ENCODE results near the gene FLNB. TPM values are rescaled to one million over a fixed set of nuclear protein-coding genes. Genes with fewer than 3 reads are reported as not detected.

The FLNB gene
- total and polyA plus RNA-seq, 9 of the 15 experiments (the other 6 are each of a cell fraction or from before 2014, with no cell fraction given) = 9.4 to 48.1 (median 25.6) TPM

DNA sequence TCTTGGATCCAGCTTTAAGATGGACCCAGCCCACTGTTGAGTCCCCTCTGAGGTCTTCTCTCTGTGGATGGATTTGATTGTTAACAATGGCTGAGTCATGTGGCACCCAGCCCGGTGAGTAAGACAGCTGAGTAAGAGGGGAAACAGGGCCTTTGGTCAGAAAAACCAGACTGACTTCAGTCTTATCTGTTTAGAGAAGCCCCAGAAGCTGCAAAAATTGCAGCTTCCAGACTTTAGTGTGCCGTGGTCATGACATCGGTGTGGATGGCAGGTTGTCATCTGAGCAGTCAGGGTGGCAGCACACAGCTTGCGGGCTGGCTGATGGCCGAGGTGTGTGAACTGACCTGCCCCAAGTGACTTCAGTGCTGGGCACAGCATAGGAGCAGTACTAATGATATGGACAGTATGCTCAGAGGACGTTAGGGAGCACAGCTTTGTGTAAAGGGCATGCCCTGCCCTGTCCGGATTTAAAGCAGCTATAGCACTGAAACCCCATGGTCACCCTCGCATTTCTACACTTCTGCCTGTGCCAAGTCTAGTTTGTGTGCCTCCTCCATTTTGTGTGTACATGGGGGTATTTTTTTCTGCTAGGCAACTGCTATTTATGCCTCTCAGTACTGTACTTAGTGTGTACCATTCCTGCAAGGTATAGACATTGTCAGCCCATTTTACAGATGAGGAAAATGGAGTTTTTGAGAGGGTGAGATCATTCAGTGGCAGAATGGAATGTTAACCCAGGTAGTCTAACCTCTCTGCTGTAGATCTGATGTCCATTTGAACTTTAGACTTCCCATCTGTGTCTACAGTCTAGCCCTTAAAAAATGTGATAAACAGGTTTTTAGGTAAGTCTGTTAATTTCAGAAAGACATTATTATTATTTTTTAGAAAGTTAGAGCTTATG is 44.4 kb downstream of the FLNB start (continued):
- TF ChIP-seq NR2F6 (CRISPR knock-in tag; IDR thresholded peaks at IDR 0.05) (no peak), PHB (CRISPR knock-in tag; IDR thresholded peaks at IDR 0.05) (no peak), ZBTB8A (IDR thresholded peaks at IDR 0.05; ENCODE audit: partially characterized antibody) (no peak), NEUROD1 (IDR thresholded peaks at IDR 0.05; ENCODE audit: borderline replicate concordance, low read depth, low read length, partially characterized antibody) (no peak), TAF1 (IDR thresholded peaks at IDR 0.05; ENCODE audit: control insufficient read depth, extremely low read depth, insufficient read depth, low read length, severe bottlenecking) (no peak), RAD51 (IDR thresholded peaks at IDR 0.05; ENCODE audit: borderline replicate concordance, low read depth) (peak; percentile 15; the same call in 1 of the 2 replicates), SAP30 (IDR thresholded peaks at IDR 0.05; ENCODE audit: borderline replicate concordance, insufficient read depth, low read depth, low read length, poor library complexity, severe bottlenecking) (no peak), SRSF7 (optimal IDR thresholded peaks at IDR 0.05; ENCODE audit: low read depth, low read length) (no peak), ZNF311 (CRISPR knock-in tag; IDR thresholded peaks at IDR 0.05) (no peak), ZBTB33 (CRISPR knock-in tag; IDR thresholded peaks at IDR 0.05) (no peak), HBP1 (CRISPR knock-in tag; IDR thresholded peaks at IDR 0.05) (no peak), RBM25 (IDR thresholded peaks at IDR 0.05; ENCODE audit: low read depth, low read length, severe bottlenecking) (peak; percentile 83), ZNF561 (CRISPR knock-in tag; conservative IDR thresholded peaks at IDR 0.05) (no peak), FOXK1 (CRISPR knock-in tag; IDR thresholded peaks at IDR 0.05; ENCODE audit: borderline replicate concordance) (no peak), ZKSCAN3 (CRISPR knock-in tag; IDR thresholded peaks at IDR 0.05) (no peak), CBFA2T3 (IDR thresholded peaks at IDR 0.05) (peak; percentile 63), ZNF217 (CRISPR knock-in tag; IDR thresholded peaks at IDR 0.05) (no peak), U2AF1 (optimal IDR thresholded peaks at IDR 0.05; ENCODE audit: low read depth, low read length) (no peak)
- TF ChIP-seq, protein P1, sequence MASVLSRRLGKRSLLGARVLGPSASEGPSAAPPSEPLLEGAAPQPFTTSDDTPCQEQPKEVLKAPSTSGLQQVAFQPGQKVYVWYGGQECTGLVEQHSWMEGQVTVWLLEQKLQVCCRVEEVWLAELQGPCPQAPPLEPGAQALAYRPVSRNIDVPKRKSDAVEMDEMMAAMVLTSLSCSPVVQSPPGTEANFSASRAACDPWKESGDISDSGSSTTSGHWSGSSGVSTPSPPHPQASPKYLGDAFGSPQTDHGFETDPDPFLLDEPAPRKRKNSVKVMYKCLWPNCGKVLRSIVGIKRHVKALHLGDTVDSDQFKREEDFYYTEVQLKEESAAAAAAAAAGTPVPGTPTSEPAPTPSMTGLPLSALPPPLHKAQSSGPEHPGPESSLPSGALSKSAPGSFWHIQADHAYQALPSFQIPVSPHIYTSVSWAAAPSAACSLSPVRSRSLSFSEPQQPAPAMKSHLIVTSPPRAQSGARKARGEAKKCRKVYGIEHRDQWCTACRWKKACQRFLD (CRISPR knock-in tag; IDR thresholded peaks at IDR 0.05) = 0 out of 2 replicates have a peak, but pooled peaks have one; percentile 10
- TF ChIP-seq, protein P2, sequence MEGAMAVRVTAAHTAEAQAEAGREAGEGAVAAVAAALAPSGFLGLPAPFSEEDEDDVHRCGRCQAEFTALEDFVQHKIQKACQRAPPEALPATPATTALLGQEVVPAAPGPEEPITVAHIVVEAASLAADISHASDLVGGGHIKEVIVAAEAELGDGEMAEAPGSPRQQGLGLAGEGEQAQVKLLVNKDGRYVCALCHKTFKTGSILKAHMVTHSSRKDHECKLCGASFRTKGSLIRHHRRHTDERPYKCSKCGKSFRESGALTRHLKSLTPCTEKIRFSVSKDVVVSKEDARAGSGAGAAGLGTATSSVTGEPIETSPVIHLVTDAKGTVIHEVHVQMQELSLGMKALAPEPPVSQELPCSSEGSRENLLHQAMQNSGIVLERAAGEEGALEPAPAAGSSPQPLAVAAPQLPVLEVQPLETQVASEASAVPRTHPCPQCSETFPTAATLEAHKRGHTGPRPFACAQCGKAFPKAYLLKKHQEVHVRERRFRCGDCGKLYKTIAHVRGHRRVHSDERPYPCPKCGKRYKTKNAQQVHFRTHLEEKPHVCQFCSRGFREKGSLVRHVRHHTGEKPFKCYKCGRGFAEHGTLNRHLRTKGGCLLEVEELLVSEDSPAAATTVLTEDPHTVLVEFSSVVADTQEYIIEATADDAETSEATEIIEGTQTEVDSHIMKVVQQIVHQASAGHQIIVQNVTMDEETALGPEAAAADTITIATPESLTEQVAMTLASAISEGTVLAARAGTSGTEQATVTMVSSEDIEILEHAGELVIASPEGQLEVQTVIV (CRISPR knock-in tag; IDR thresholded peaks at IDR 0.05; ENCODE audit: borderline replicate concordance) = no peak

Measured in K562 (cell line).